ENCODE results near the gene BEST1.

The BEST1 gene

DNA sequence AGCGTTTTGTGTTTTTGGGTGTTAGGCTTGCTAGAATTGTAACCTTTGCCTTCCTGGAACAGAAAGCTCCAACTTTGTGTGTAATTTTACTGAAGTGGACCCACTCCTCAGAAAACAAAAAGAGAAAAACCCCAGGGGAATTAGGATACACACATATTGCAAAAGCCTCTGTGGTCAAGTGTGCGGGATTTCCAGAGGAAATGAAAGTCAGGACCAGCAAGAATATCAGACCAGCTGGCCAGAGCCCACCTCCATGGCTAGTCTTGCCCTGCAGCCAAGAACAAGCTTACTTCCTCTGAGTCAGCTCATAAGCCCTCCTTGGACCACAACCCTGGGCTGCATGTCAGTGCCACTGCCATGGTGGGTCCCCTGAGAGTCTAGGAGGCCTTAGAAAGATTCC, 54.3 kb downstream of the BEST1 start:
- TF ChIP-seq, protein P1, sequence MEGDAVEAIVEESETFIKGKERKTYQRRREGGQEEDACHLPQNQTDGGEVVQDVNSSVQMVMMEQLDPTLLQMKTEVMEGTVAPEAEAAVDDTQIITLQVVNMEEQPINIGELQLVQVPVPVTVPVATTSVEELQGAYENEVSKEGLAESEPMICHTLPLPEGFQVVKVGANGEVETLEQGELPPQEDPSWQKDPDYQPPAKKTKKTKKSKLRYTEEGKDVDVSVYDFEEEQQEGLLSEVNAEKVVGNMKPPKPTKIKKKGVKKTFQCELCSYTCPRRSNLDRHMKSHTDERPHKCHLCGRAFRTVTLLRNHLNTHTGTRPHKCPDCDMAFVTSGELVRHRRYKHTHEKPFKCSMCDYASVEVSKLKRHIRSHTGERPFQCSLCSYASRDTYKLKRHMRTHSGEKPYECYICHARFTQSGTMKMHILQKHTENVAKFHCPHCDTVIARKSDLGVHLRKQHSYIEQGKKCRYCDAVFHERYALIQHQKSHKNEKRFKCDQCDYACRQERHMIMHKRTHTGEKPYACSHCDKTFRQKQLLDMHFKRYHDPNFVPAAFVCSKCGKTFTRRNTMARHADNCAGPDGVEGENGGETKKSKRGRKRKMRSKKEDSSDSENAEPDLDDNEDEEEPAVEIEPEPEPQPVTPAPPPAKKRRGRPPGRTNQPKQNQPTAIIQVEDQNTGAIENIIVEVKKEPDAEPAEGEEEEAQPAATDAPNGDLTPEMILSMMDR (IDR thresholded peaks at IDR 0.05; ENCODE audit: borderline replicate concordance, control extremely low read depth, extremely low read depth, insufficient read depth, missing control alignments): no peak
- peak; percentile 66 for DNase-seq (ENCODE audit: low spot score)
- in situ Hi-C loops (cut with MboI; ENCODE audit: low sequenced_read_pairs, unreplicated experiment): no loop called here

DNA sequence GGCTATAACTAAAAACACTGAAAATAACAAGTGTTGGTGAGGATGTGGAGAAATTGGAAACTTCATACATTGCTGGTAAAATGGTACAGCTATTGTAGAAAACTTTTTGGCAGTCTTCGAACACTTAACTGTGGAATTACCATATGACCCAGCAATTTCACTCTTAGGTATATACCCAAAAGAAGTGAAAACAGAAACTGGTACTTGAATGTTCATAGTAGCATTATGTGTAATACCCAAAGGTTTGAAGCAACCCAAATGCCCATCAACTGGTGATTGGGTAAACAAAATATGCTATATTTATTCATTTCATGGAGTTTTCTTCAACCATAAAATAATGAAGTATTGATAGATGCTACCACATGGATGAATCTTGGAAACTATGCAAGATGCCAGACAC, 58.0 kb downstream of the BEST1 start:
- in situ Hi-C loops (cut with MboI; ENCODE audit: low sequenced_read_pairs, unreplicated experiment): no loop called here
- TF ChIP-seq, protein P1 (IDR thresholded peaks at IDR 0.05; ENCODE audit: borderline replicate concordance, control extremely low read depth, extremely low read depth, insufficient read depth, missing control alignments): no peak
- DNase-seq (ENCODE audit: low spot score): no peak

DNA sequence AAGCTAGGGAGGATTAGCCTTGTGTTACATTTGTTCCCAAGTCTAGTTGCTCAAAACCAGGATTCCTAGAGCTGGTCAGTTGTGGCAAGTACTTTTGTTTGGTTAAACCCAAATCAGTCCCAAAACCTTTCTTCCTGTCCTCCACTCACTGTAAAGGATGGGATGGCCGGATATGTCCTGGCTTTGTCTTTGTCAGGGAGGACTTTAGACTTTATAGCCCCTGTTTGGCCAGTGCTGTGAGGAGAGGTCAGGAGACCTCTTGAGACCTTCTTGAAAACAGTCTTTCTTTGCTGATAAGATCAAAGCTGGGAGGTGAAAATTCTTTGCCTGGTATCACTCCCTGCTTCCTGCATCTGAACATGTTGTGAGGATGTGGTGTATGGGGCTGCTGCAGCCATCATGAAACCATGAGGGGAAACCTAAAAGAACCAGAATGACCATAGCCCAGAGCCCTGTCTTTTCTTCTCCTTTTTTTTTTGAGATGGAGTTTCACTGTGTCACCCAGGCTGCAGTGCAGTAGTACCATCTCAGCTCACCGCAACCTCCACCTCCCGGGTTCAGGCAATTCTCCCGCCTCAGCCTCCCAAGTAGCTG, 60.9 kb downstream of the BEST1 start:
- TF ChIP-seq, protein P1 (IDR thresholded peaks at IDR 0.05; ENCODE audit: borderline replicate concordance, control extremely low read depth, extremely low read depth, insufficient read depth, missing control alignments): no peak
- DNase-seq (ENCODE audit: low spot score): no peak
- in situ Hi-C loops (cut with MboI; ENCODE audit: low sequenced_read_pairs, unreplicated experiment): no loop called here

DNA sequence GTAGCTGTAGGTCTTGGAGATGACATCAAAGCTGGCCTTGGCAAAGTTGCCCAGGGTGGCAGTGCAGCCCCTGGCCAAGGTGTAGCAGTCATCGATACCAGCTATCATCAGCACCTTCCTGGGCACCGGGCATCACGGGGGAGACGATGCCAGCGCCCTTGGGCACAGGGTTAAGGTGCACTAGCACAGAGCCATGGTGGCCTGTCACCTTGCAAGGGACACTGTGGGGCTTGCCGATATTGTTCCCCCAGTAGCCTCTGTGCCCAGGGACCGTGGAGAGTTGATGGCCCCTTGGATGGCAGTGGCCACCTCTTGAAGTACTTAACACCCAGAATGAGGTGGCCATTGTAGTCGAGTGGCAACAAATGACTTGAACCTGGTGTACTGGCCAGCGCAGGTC, 61.7 kb downstream of the BEST1 start:
- DNase-seq (ENCODE audit: low spot score): no peak
- in situ Hi-C loops (cut with MboI; ENCODE audit: low sequenced_read_pairs, unreplicated experiment): no loop called here

DNA sequence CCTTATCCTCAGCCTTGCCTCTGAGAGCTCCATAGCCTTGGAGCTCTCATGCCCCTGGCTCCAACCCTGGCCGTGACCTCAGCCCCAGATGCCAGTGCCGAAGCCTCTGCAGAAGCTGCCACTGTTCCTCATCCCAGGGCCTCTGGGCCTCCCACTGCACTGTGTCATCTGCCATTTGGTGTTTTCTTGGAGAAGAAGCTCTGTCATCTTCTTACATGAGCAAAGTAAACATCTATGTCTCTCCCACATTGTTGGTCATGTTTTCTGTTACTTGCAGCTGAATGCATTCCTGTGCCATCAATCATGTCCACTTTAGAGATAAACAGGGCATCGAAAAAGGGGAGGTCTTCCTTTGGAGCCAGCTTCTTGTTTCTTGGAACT, 62.3 kb downstream of the BEST1 start:
- TF ChIP-seq, protein P1 (IDR thresholded peaks at IDR 0.05; ENCODE audit: borderline replicate concordance, control extremely low read depth, extremely low read depth, insufficient read depth, missing control alignments): no peak
- DNase-seq (ENCODE audit: low spot score): no peak
- in situ Hi-C loops (cut with MboI; ENCODE audit: low sequenced_read_pairs, unreplicated experiment): no loop called here

More for the DNA sequence above, 61.7 kb downstream of the BEST1 start:
- TF ChIP-seq, protein P1 (IDR thresholded peaks at IDR 0.05; ENCODE audit: borderline replicate concordance, control extremely low read depth, extremely low read depth, insufficient read depth, missing control alignments): no peak

DNA sequence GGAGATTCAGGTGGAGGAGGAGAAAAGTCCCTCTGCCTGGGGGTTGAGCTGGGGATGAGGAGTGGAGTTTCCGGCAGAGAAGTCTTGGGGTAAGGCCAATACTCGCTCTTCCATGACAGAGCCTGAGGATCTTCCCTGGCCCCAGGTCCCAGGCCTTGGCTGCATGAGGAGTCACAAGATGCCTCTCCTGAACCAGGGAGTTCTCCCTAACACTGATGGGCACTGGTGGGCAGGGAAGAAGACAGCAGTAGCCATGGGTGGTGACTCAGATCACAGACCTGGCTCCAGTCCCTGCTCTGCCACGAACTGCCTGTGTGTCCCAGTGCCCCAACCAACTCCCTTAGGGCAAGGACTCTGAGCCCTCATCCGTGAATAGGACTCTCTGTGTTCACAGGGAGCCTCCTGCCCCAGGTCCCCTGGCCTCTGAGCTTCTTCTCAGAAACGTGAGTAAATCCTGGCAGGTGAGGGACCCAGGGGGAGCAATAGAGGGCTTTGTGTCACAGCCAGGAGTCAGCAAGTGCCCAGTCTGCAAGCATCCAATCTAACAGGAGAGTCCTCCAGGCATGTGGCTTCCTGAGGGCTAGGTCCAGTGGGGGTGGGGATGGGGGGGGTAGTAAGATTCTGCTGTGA, 62.8 kb downstream of the BEST1 start:
- TF ChIP-seq, protein P1 (IDR thresholded peaks at IDR 0.05; ENCODE audit: borderline replicate concordance, control extremely low read depth, extremely low read depth, insufficient read depth, missing control alignments): no peak
- in situ Hi-C loops (cut with MboI; ENCODE audit: low sequenced_read_pairs, unreplicated experiment): no loop called here

More for the DNA sequence above, 62.8 kb downstream of the BEST1 start:
- no peak for DNase-seq (ENCODE audit: low spot score)

All from GM13976 (cell line).